ENCODE results near the gene FAM187B. TPM values are rescaled to one million over a fixed set of nuclear protein-coding genes. Genes with fewer than 3 reads are reported as not detected.
"Not testable (repeated sequence)": the region's sequence is repeated elsewhere in the genome, so short reads cannot be mapped to it uniquely, and the experiment has no call there.

FAM187B gene
- total RNA-seq, 1 donor from 2014 or later = not detected

DNA sequence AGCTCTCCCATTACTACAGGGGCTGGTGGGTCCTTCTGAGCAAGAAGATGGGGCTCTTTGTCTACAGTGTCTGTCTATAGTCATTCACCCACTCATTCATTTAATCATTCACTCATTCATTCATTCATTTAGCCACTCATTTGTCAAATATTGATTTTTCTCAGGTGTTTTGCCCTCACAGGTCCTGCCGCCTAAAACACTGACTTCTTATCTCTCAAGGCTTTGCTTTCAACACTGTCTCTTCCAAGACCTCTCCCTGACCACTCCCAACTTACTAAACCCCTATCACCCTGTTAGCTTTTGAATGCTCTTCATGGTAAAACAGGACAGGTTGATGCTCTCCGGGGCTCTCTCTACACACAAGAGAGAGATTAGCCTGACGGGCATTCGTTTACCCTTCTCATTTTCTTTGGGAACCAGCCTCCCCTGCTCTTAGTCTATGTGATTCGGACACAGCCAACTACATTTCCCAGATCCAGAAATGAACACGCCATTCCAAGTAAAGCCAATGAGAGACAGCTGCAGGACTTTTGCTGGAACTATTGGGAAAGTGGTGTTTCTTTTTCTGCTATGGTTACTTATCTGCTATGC lies 22.7 kb downstream of the FAM187B start:
- Mint-ChIP-seq H3K4me3 (ENCODE audit: unreplicated experiment) (no peak overlapping the region), H3K27ac (ENCODE audit: unreplicated experiment) (no peak overlapping the region), H3K27me3 (ENCODE audit: unreplicated experiment) (peaks cover 17% of the 10 kb centered on the region), H3K4me1 (ENCODE audit: unreplicated experiment) (no peaks in the 10 kb centered on the region), H3K36me3 (ENCODE audit: unreplicated experiment) (no peaks in the 10 kb centered on the region), H3K9me3 (ENCODE audit: unreplicated experiment) (peaks cover 4% of the 10 kb centered on the region)
- DNase-seq (ENCODE audit: extremely low spot score, unreplicated experiment) = no peak
- no peak for TF ChIP-seq CTCF (IDR thresholded peaks at IDR 0.05)

DNA sequence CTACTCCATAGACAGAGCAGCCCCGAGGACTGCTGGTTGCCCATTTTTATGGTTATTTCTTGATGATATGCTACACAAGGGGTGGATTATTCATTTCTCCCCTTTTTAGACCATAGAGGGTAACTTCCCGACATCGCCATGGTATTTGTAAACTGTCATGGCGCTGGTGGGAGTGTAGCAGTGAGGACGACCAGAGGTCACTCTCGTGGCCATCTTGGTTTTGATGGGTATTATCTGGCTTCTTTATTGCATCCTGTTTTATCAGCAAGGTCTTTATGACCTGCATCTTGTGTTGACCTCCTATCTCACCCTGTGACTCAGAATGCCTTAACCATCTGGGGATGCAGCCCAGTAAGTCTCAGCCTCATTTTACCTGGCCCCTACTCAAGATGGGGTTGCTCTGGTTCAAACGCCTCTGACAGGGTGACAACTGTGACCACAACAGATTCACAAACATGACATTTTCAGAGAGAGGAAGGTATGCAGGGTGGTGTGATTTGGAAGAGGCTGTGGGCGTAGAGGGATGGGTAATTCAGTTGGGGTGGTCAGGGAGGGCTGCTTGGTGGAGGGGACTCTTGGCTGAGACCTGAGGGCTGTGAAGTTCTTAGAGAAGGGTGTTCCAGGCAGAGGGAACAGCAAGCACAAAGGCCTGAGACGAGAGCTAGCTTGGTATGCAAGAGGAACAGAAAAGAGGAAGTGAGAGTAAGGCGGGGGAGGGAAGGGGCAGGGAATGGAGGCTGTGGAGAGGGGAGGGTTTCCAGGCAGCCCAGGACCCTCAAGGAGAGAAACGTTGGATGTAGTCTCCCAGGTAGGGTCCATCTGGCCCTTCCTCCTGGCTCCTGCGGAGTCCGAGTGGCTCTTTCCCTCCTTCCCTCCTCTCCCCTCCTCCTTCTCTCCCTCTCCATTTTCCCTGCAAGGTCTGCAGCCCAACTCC lies 23.5 kb downstream of the FAM187B start:
- H3K9me3 Mint-ChIP-seq (ENCODE audit: unreplicated experiment) = peaks cover 4% of the 10 kb centered on the region
- H3K4me1 Mint-ChIP-seq (ENCODE audit: unreplicated experiment) = no peaks in the 10 kb centered on the region
- H3K27me3 Mint-ChIP-seq (ENCODE audit: unreplicated experiment) = peaks cover 14% of the 10 kb centered on the region
- no peak overlapping the region for H3K27ac Mint-ChIP-seq (ENCODE audit: unreplicated experiment)
- no peak for TF ChIP-seq CTCF (IDR thresholded peaks at IDR 0.05)
- H3K4me3 Mint-ChIP-seq (ENCODE audit: unreplicated experiment) = no peak overlapping the region
- H3K36me3 Mint-ChIP-seq (ENCODE audit: unreplicated experiment) = no peaks in the 10 kb centered on the region
- DNase-seq (ENCODE audit: extremely low spot score, unreplicated experiment) = no peak

- peaks cover 2% of the 10 kb centered on the region for H3K9me3 Mint-ChIP-seq (ENCODE audit: unreplicated experiment)
Measured at GRCh38 chr19:35202722-35203688, 25.5 kb downstream of the FAM187B start.

GRCh38 chr19:35199481-35199880 lies 29.1 kb downstream of the FAM187B start:
- no peaks in the 10 kb centered on the region for H3K4me1 Mint-ChIP-seq (ENCODE audit: unreplicated experiment)
- peaks cover 31% of the 10 kb centered on the region for H3K27me3 Mint-ChIP-seq (ENCODE audit: unreplicated experiment)
- no peak for TF ChIP-seq CTCF (IDR thresholded peaks at IDR 0.05)
- H3K9me3 Mint-ChIP-seq (ENCODE audit: unreplicated experiment) = no peaks in the 10 kb centered on the region
- DNase-seq (ENCODE audit: extremely low spot score, unreplicated experiment) = no peak
- H3K36me3 Mint-ChIP-seq (ENCODE audit: unreplicated experiment) = no peaks in the 10 kb centered on the region
- no peak overlapping the region for H3K4me3 Mint-ChIP-seq (ENCODE audit: unreplicated experiment)
- no peak overlapping the region for H3K27ac Mint-ChIP-seq (ENCODE audit: unreplicated experiment)

More at GRCh38 chr19:35202722-35203688, 25.5 kb downstream of the FAM187B start:
- Mint-ChIP-seq H3K36me3 (ENCODE audit: unreplicated experiment) (no peaks in the 10 kb centered on the region), H3K27ac (ENCODE audit: unreplicated experiment) (no peak overlapping the region), H3K27me3 (ENCODE audit: unreplicated experiment) (peaks cover 25% of the 10 kb centered on the region), H3K4me3 (ENCODE audit: unreplicated experiment) (no peak overlapping the region), H3K4me1 (ENCODE audit: unreplicated experiment) (no peaks in the 10 kb centered on the region)
- DNase-seq (ENCODE audit: extremely low spot score, unreplicated experiment) = no peak
- TF ChIP-seq CTCF (IDR thresholded peaks at IDR 0.05) = no peak

- not testable (repeated sequence) for H3K36me3 Mint-ChIP-seq (ENCODE audit: unreplicated experiment); H3K4me1 Mint-ChIP-seq (ENCODE audit: unreplicated experiment); H3K27ac Mint-ChIP-seq (ENCODE audit: unreplicated experiment); DNase-seq (ENCODE audit: extremely low spot score, unreplicated experiment); H3K9me3 Mint-ChIP-seq (ENCODE audit: unreplicated experiment); H3K4me3 Mint-ChIP-seq (ENCODE audit: unreplicated experiment)
- H3K27me3 Mint-ChIP-seq (ENCODE audit: unreplicated experiment) = peaks cover 45% of the 10 kb centered on the region
Measured at GRCh38 chr19:35196861-35197260, 31.7 kb downstream of the FAM187B start.

All from osteocyte (in vitro differentiated cells).